Colonic mucosa (tissue), 4 donors: ENCODE measurements around the gene PRIMA1. TPM values are rescaled to one million over a fixed set of nuclear protein-coding genes. Genes with fewer than 3 reads are reported as not detected.

Experiments used
- DNase-seq: peaks from one replicate; pipeline ENCODE4 v3.0.0-alpha.2; 2020
- H3K27ac ChIP-seq: fragments of 200-600 bp; one replicate; pipeline ENCODE4 v1.8.0; 2021
- H3K27me3 ChIP-seq: fragments of 200-600 bp; one replicate; pipeline ENCODE4 v1.8.0; 2021
- H3K36me3 ChIP-seq: fragments of 200-600 bp; one replicate; pipeline ENCODE4 v1.8.0; 2021
- H3K4me1 ChIP-seq: fragments of 200-600 bp; one replicate; pipeline ENCODE4 v1.8.0; 2021; ENCODE audit warnings: mild to moderate bottlenecking
- H3K4me3 ChIP-seq: fragments of 200-600 bp; one replicate; pipeline ENCODE4 v1.8.0; 2021
- H3K9ac ChIP-seq, 2 donors: one replicate each; pipeline ENCODE4 v1.7.0; 2013; ENCODE audit warnings: control low read depth in 2 of 2, low read depth in 2 of 2, low read length in 2 of 2
- H3K9me3 ChIP-seq: fragments of 200-600 bp; one replicate; pipeline ENCODE4 v1.8.0; 2021
- CTCF ChIP-seq: fragments of 200-600 bp; IDR thresholded peaks from one replicate; pipeline ENCODE4 v1.8.0; 2022; ENCODE audit warnings: antibody characterized with exemption, mild to moderate bottlenecking
- intact Hi-C: fragments of 100-400 bp; cut with DNase I; formaldehyde crosslinking; loops from one replicate; pipeline ENCODE4 v1.14.1; 2022
- total RNA-seq, 2 donors: library from RNA; stranded (reverse); fragmentation: NEBNext Ultra II Directional in 1 of 2; extraction: Animal tissue kit (Norgen Biotek cat#: 25700) in 1 of 2; gene quantifications; one replicate each; pipeline ENCODE4 v1.2.1, GENCODE V29; 2021
- donor health status: healthy.
- donor health status: DM: no; HTN: no; CAD: no.
- donor health status: DM: no; HTN: no; CAD: no.

Gene PRIMA1
- total RNA-seq, 2 donors from 2014 or later: 1.2 to 4.4 TPM

DNA sequence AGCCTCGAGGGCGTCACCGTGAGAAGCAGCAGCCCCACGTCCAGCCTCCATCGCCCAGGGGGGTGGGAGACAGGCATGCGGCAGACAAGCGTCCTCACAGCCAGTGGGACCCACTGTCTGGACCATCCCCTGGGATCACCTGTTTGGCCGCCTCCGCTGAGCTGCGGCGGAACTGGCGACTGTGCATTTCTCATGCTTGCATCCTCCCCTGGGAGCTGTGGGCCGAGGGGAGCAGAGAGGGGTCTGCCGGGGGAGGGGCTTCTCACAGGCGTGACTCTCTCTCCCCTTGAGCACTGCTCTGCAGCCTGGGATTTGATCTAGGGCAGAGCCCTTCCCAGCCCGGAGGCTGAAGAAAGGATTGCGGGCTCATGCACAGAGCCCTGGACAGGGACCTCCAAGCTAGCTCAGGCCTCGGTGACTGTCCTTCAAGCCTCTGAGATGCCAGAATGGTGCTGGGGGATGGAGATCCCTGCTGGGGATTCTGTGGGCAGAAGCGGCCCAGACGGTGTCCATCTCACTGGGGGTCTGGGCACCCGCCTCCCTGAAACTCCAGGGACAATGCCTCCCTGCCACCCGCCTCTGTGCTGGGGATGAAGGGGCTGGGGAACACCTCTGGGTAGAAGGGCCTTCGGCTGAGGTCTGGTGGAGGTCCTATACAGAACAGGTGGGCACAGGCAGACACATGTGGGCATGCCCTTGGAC is 61.1 kb downstream of the PRIMA1 start:
- intact Hi-C loops: no loop called here
- no peaks in the 10 kb centered on the region for H3K36me3 ChIP-seq
- TF ChIP-seq CTCF: no peak
- H3K27me3 ChIP-seq: no peaks in the 10 kb centered on the region
- no peaks in the 10 kb centered on the region for H3K4me1 ChIP-seq
- H3K9ac ChIP-seq: no peak overlapping the region
- H3K27ac ChIP-seq: no peak overlapping the region
- H3K4me3 ChIP-seq: no peak overlapping the region
- DNase-seq: no peak
- no peaks in the 10 kb centered on the region for H3K9me3 ChIP-seq

- intact Hi-C loops: no loop called here
- Histone ChIP-seq H3K9me3 (no peaks in the 10 kb centered on the region), H3K4me3 (no peak overlapping the region), H3K4me1 (no peaks in the 10 kb centered on the region), H3K27me3 (no peaks in the 10 kb centered on the region), H3K36me3 (no peaks in the 10 kb centered on the region), H3K9ac (no peak overlapping the region), H3K27ac (no peak overlapping the region)
- no peak for TF ChIP-seq CTCF
- no peak for DNase-seq
These were observed 62.3 kb downstream of the PRIMA1 start for GRCh38 chr14:93725993-93726392.

DNA sequence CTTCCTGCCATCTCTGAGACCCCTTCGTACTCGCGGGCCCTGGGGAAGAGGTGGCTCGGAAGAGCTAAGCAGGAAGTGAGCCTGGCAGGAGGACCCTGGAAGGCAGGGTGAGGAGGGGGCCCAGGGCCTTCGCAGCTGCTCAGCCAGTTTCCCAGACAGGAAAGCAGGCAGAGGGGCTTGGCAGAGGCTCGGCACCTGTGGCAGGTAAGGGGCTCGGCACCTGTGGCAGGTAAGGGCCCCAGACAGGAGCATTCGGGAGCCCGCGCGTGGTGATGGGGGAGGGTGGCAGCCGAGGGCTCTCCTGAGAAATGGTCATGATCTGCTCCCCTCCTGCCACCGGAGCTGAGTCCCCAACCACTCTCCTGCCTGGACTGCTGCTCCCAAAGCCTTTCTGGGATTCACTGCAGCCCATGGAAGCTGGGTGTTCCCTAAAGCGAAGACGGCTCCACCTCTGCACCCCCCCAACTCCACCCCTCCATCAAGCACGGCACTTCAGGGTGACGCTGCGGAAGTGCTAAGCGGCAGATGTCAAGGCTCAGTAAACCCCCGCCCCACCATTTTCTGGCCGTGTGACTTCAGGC is 63.2 kb downstream of the PRIMA1 start:
- Histone ChIP-seq H3K4me1 (no peaks in the 10 kb centered on the region), H3K9ac (no peak overlapping the region), H3K27ac (no peak overlapping the region), H3K36me3 (no peaks in the 10 kb centered on the region), H3K9me3 (no peaks in the 10 kb centered on the region), H3K4me3 (no peak overlapping the region), H3K27me3 (no peaks in the 10 kb centered on the region)
- intact Hi-C loops: no loop called here
- TF ChIP-seq CTCF: no peak
- no peak for DNase-seq

GRCh38 chr14:93723001-93723400 is 65.3 kb downstream of the PRIMA1 start:
- H3K4me1 ChIP-seq: no peaks in the 10 kb centered on the region
- no peaks in the 10 kb centered on the region for H3K36me3 ChIP-seq
- H3K9ac ChIP-seq: no peak overlapping the region
- H3K4me3 ChIP-seq: no peak overlapping the region
- H3K9me3 ChIP-seq: no peaks in the 10 kb centered on the region
- no peak for TF ChIP-seq CTCF
- intact Hi-C loops: no loop called here
- no peak overlapping the region for H3K27ac ChIP-seq
- no peak for DNase-seq
- no peaks in the 10 kb centered on the region for H3K27me3 ChIP-seq

GRCh38 chr14:93720981-93721483 is 67.3 kb downstream of the PRIMA1 start:
- TF ChIP-seq CTCF: no peak
- Histone ChIP-seq H3K27me3 (no peaks in the 10 kb centered on the region), H3K4me3 (no peak overlapping the region), H3K9ac (no peak overlapping the region), H3K9me3 (no peaks in the 10 kb centered on the region), H3K27ac (no peak overlapping the region), H3K36me3 (no peaks in the 10 kb centered on the region), H3K4me1 (no peaks in the 10 kb centered on the region)
- intact Hi-C loops: no loop called here
- no peak for DNase-seq
